Neuron (in vitro differentiated cells): ENCODE data around the gene MAP1B.
"Not testable (repeated sequence)": the region's sequence is repeated elsewhere in the genome, so short reads cannot be mapped to it uniquely, and the experiment has no call there.

ENCODE experiments used
- H2AFZ ChIP-seq: one replicate; pipeline ENCODE4 v1.6.1; 2013; ENCODE audit warnings: low read depth, mild to moderate bottlenecking, inconsistent platforms, low read length, moderate library complexity
- H3K27me3 ChIP-seq: one replicate; pipeline ENCODE4 v1.6.1; 2013; ENCODE audit warnings: low read length; ENCODE audit not compliant: insufficient read depth
- H3K36me3 ChIP-seq: one replicate; pipeline ENCODE4 v1.6.1; 2013; ENCODE audit warnings: low read length; ENCODE audit not compliant: insufficient read depth
- H3K4me1 ChIP-seq: one replicate; pipeline ENCODE4 v1.6.1; 2013; ENCODE audit warnings: low read length; ENCODE audit not compliant: insufficient read depth
- H3K4me3 ChIP-seq: 2 replicates; pipeline ENCODE4 v1.5.1; 2013; ENCODE audit warnings: mild to moderate bottlenecking, low read length, moderate library complexity
- H3K9me3 ChIP-seq: one replicate; pipeline ENCODE4 v1.6.1; 2013; ENCODE audit warnings: low read length

The MAP1B gene

DNA sequence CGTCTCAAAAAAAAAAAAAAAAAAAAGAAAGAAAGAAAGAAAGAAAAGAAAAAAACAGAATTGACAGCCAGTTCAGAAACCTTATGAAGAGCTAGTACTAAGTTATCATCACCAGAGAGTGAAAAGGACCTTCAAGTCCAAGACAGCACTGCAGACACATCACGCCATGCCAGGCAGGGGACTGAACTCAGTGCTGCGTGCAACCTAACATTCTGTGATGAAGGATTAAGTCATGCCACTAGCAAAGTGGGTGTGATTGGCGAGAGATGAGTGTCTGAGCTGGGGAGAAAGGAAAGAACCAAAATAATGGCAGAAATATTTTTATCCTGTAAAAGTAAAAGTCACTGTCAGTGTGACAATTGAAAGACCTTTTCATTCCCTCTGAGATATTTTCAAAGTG, 54.7 kb downstream of the MAP1B start:
- Histone ChIP-seq H2AFZ (no peak overlapping the region), H3K4me3 (no peak overlapping the region), H3K27me3 (no peaks in the 10 kb centered on the region), H3K9me3 (no peaks in the 10 kb centered on the region), H3K4me1 (peaks cover 35% of the 10 kb centered on the region), H3K36me3 (peaks cover 89% of the 10 kb centered on the region)

DNA sequence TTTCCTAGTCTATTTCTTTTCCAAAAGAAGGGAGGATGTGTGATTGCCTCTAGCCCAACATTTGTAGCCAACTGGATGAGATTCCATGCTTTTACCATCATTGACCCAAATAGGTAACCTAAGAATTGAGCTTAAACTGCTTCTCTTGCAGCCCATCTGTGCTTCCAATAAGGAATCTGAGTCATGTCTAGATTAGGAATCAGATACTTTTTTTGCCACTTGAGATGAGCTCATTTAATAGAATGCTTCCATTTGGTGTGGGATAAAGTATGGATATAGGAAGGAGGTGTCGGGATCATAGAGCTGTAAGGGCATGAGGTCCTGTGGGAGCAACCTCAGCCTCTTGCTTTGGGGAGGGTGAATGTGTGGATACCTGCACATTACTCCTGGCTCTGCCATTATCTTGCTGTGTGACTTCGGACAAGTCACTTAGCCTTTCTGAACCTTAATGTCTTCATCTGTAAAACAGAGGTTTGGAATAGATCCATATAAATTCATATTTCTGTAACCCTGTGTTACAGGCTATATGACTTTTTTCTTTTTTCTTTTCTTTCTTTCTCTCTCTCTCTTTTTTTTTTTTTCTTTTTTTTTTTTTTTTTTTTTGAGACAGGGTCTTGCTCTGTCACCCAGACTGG, 56.2 kb downstream of the MAP1B start:
- H3K36me3 ChIP-seq = peaks cover 90% of the 10 kb centered on the region
- no peaks in the 10 kb centered on the region for H3K9me3 ChIP-seq
- H2AFZ ChIP-seq = no peak overlapping the region
- H3K4me1 ChIP-seq = peaks cover 40% of the 10 kb centered on the region
- H3K4me3 ChIP-seq = no peak overlapping the region
- no peaks in the 10 kb centered on the region for H3K27me3 ChIP-seq

DNA sequence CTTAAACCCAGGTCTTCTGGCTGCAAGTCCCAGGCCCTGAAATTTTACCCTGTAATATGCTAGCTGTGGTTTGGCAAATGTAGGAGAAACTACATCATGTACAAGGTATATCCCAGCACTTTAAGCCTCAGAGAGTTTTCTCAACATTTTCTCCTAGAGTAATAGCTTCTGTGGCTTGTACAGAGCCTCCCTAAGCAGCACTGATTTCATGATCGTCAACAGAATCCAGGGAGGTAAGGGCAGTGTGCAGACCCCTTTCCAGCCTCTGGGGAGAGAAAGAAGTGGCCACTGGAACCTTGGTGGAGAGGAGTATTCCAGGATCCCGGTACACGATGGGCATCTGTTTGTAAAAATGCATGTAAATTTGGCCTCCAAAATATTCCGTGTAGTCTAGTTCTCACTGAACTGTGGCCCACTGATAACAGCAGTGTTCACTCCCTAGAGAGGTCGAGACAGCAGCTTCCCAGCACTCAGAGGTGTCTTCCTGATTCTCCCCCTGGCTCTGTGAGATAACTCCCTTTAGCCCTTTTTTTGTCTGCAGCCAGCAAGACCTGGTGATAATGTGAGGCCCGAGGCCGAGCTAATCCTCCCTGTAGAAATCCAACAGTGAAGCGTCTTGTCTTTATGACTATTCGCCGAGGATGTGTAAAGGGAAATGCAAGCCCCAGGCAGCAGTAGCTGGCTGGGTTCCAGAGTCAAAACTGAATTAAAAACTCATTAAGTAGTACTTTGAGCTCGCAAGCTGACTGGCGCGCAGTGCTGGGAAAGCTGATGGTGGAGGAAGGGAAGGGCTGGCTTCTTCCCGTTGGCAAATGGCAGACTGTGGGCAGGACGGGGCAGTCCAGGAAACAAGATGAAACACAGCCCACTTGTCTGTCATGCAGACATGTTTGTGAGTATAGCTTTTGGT, 59.0 kb downstream of the MAP1B start:
- Histone ChIP-seq H3K9me3 (no peaks in the 10 kb centered on the region), H2AFZ (no peak overlapping the region), H3K36me3 (peaks cover 82% of the 10 kb centered on the region), H3K4me1 (peaks cover 36% of the 10 kb centered on the region), H3K27me3 (no peaks in the 10 kb centered on the region), H3K4me3 (no peak overlapping the region)

DNA sequence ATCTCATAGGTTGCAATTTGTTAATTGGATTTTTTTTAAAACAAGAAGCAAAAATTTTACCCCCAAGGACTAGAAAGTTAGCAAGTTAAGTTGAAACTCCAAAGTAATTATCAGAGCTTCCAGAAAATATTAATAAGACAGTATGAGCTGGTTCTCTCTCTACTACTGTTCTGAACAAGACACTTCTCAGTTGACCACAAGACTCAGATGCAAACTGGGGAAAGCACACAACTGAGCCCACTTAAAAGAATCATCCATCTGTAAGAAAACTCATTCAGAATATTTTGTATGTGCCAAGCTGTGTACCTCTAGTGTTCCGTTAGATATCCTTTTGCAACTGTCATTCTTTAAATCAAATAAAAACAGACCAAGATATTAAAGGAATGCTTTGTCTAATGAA, 60.0 kb downstream of the MAP1B start:
- peaks cover 38% of the 10 kb centered on the region for H3K4me1 ChIP-seq
- H3K9me3 ChIP-seq = no peaks in the 10 kb centered on the region
- no peak overlapping the region for H3K4me3 ChIP-seq
- peaks cover 82% of the 10 kb centered on the region for H3K36me3 ChIP-seq
- H3K27me3 ChIP-seq = no peaks in the 10 kb centered on the region
- H2AFZ ChIP-seq = no peak overlapping the region

GRCh38 chr5:72167804-72168203, 60.5 kb downstream of the MAP1B start:
- Histone ChIP-seq H3K36me3 (peaks cover 82% of the 10 kb centered on the region), H3K4me1 (peaks cover 38% of the 10 kb centered on the region), H2AFZ (no peak overlapping the region), H3K27me3 (no peaks in the 10 kb centered on the region), H3K4me3 (no peak overlapping the region), H3K9me3 (no peaks in the 10 kb centered on the region)

DNA sequence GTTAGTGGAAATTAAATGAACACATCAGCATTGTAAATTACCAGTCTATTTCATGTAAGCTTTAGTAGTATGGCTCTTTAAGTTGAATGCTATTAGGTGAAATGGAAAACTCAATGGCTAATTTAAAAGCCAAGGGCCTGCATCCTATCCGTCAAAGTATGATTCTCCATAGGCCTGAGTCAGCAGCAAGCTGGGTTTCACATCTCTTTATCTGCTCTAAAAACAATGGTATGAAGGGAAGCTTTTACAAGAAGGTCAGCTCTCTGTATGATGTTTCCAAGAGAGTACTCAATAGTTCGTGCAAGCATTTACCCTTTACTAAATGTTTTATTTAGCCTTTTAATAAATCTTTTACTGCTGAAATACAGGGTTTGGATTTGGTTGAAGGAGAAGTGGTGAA, 62.8 kb downstream of the MAP1B start:
- Histone ChIP-seq H3K9me3 (no peaks in the 10 kb centered on the region), H3K4me3 (no peak overlapping the region), H3K27me3 (no peaks in the 10 kb centered on the region), H2AFZ (no peak overlapping the region), H3K4me1 (peaks cover 31% of the 10 kb centered on the region), H3K36me3 (peaks cover 84% of the 10 kb centered on the region)

DNA sequence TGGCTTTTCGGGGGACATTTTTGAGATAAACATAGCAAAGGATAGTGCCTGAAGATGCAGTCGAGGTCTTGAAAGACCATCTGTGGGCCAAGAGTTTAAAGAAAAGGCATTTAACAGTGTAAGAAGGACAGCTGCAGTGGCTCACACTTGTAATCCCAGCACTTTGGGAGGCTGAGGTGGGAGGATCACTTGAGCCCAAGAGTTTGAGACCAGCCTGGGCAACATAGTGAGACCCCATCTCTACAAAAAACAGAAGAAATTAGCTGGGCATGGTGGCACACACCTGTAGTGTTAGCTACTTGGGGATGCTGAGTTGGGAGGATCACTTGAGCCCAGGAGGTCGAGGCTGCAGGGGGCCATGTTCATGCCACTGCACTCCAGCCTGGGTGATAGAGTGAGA, 63.9 kb downstream of the MAP1B start:
- H3K9me3 ChIP-seq, H3K4me3 ChIP-seq: not testable (repeated sequence)
- H3K36me3 ChIP-seq = peaks cover 84% of the 10 kb centered on the region

GRCh38 chr5:72171667-72172066, 64.4 kb downstream of the MAP1B start:
- Histone ChIP-seq H3K4me3 (no peak overlapping the region), H3K9me3 (no peaks in the 10 kb centered on the region), H3K27me3 (no peaks in the 10 kb centered on the region), H3K4me1 (peaks cover 27% of the 10 kb centered on the region), H3K36me3 (peaks cover 84% of the 10 kb centered on the region), H2AFZ (no peak overlapping the region)

More for the DNA sequence above, 63.9 kb downstream of the MAP1B start:
- not testable (repeated sequence) for H2AFZ ChIP-seq, H3K27me3 ChIP-seq
- H3K4me1 ChIP-seq = peaks cover 27% of the 10 kb centered on the region

DNA sequence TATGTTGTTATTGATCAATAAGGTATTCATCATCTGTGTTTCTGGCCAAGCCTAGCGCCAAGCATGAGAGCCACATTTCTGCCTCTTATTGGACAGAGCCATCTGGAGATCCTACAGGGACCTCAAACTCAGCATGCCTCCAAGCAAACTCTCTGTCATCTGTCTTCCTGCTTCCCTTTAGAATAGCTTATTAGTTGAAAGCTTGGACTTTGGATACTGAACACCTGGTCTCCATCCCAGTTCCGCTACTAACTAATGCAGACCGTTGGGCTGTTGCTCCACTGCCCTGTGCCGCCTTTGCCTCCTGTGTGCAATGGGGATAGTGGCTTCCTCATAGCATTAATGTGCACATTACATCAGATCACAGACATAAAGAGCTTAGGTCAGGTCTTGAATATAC, 65.5 kb downstream of the MAP1B start:
- peaks cover 30% of the 10 kb centered on the region for H3K4me1 ChIP-seq
- H3K27me3 ChIP-seq = no peaks in the 10 kb centered on the region
- H2AFZ ChIP-seq = no peak overlapping the region
- H3K9me3 ChIP-seq = no peaks in the 10 kb centered on the region
- H3K4me3 ChIP-seq = no peak overlapping the region
- peaks cover 81% of the 10 kb centered on the region for H3K36me3 ChIP-seq

- Histone ChIP-seq H3K27me3 (no peaks in the 10 kb centered on the region), H3K36me3 (peaks cover 50% of the 10 kb centered on the region), H2AFZ (no peak overlapping the region), H3K4me3 (no peak overlapping the region), H3K9me3 (no peaks in the 10 kb centered on the region), H3K4me1 (peaks cover 71% of the 10 kb centered on the region)
These were observed 70.3 kb downstream of the MAP1B start for GRCh38 chr5:72177538-72177937.

DNA sequence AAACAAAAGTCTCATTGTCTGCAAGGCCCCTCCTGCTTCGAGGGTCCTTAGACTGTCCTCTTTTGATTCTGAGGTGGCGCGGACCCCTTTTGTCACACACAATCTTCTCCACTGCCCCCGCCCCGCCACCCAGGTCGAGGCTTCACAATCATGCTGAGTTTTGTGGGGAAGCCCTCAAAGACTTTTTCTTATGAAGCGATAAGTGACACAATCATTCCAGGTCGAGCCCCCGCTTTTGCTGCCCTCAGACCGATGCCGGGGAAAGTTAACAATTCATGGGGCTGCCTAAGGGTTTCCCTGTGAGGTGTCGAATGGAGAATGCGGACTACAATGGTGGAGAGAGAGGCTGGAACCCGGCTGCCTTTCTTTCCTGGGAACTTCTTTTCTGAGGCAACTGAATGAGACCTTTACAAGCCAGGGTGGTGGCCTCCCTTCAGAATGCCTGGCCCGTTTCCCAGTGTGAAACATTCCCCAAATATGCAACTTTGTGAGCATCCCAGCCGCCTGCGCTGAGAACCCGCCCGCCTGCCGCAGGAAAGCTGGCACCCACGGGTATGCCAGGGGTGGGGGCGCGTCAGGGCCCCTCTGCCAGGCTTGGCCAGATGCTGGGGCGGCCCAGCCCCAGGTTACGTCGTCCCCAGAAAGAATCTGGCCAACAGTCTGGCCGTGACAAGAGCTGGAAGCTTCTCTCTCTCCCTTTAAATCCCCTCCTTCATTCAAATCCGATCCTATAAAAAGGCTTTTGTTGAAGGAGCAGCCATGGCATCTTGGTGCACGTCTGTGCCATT, 71.9 kb downstream of the MAP1B start:
- Histone ChIP-seq H2AFZ (no peak overlapping the region), H3K27me3 (no peaks in the 10 kb centered on the region), H3K4me1 (peaks cover 82% of the 10 kb centered on the region), H3K9me3 (no peaks in the 10 kb centered on the region), H3K36me3 (peaks cover 39% of the 10 kb centered on the region), H3K4me3 (peak overlapping the region; percentile 19)

DNA sequence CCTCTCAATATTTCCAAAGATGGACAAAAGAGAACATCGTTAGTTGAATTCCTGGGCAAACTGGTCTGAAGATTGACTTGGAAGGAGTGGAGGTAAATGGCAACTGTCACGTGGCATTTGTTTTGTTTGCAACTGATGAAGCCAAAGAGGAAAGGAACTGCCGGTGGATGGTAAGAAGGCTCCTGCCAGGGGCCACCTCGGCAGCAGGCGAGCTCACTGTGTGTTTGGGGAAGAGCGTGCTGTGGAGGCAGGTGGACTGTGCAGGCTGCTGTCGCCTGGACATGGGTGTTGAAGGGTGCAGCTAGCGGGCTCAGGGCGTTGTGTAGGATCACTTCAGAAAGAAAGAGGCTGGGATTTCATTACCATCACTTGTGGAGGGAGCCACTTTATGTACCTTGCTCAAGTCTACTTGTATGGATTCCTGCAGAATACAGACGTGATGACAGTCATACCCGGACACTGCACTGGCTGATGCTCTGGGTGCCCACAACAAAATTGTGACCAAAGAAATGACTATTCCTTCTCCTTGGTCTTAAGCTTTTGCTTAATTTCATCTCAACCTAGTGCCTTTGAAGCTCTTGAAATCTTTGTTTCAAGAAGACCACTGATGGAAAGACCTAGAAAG, 72.7 kb downstream of the MAP1B start:
- Histone ChIP-seq H3K36me3 (peaks cover 41% of the 10 kb centered on the region), H3K4me3 (peak overlapping the region; percentile 19)

More for the DNA sequence above, 72.7 kb downstream of the MAP1B start:
- H2AFZ ChIP-seq = no peak overlapping the region
- H3K27me3 ChIP-seq = no peaks in the 10 kb centered on the region
- H3K9me3 ChIP-seq = no peaks in the 10 kb centered on the region
- peaks cover 89% of the 10 kb centered on the region for H3K4me1 ChIP-seq
